Right cardiac atrium (tissue), 5 donors: ENCODE results near the gene AGPAT2. TPM values are rescaled to one million over a fixed set of nuclear protein-coding genes. Genes with fewer than 3 reads are reported as not detected.

Experiments used
- ATAC-seq, 2 donors: fragments of 200-7000 bp; cut with Tn5 transposase; one replicate each; pipeline versions ENCODE4 v1.8.0 to v1.9.1; 2020; ENCODE audit warnings: moderate library complexity in 2 of 2, mild to moderate bottlenecking in 1 of 2
- DNase-seq, 3 donors: peaks; one replicate each; pipeline ENCODE4 v3.0.0-alpha.2; 2020
- H3K27ac ChIP-seq: one replicate; pipeline ENCODE4 v1.5.1; 2013; ENCODE audit warnings: mild to moderate bottlenecking, low read length, control low read depth, moderate library complexity
- H3K27me3 ChIP-seq: one replicate; pipeline ENCODE4 v1.6.1; 2013; ENCODE audit not compliant: control insufficient read depth, insufficient read depth
- H3K4me1 ChIP-seq: one replicate; pipeline ENCODE4 v1.6.1; 2013; ENCODE audit warnings: low read length; ENCODE audit not compliant: control insufficient read depth, insufficient read depth
- H3K4me3 ChIP-seq: one replicate; pipeline ENCODE4 v1.5.1; 2013; ENCODE audit warnings: low read length, control low read depth
- H3K9me3 ChIP-seq: one replicate; pipeline ENCODE4 v1.6.1; 2013; ENCODE audit warnings: low read length; ENCODE audit not compliant: control insufficient read depth
- whole genome bisulfite sequencing: extraction: QIAGEN DNeasy Blood & Tissue Kit; methylation state at CpG from one replicate; pipeline ENCODE4 v1.1.7; 2013; 5-methylcytosine and 5-hydroxymethylcytosine counted together
- intact Hi-C, 4 donors: fragments of 100-400 bp; cut with DNase I; formaldehyde crosslinking; loops; one replicate each; pipeline versions ENCODE4 v1.11.0 to v1.14.0; 2022 to 2023
- polyA plus RNA-seq: library from polyadenylated mRNA; stranded (reverse); fragments of 200-250 nt; gene quantifications from one replicate; pipeline ENCODE4 v1.2.3, GENCODE V29; 2013
- total RNA-seq, 4 donors: library from RNA; stranded (reverse); fragmentation: NEBNext Ultra II Directional; extraction: Animal tissue kit (Norgen Biotek cat#: 25700); gene quantifications; one replicate each; pipeline ENCODE4 v1.2.1, GENCODE V29; 2021
- donor health status: healthy with polysubstance abuse.
- donor health status: DM: no; HTN: yes; CAD: no.
- donor health status: DM: no; HTN: no; CAD: no.
- donor health status: DM: no; HTN: yes; CAD: no; lungs with severe emphysema.
- donor health status: DM: yes; HTN: yes; CAD: no.

Gene AGPAT2
- total and polyA plus RNA-seq, 5 donors: 63.0 to 149 (median 70.9) TPM

GRCh38 chr9:136646827-136647711 lies 40.2 kb downstream of the AGPAT2 start:
- WGBS: 64% methylated on average over 29 of the region's 29 CpGs
- Histone ChIP-seq H3K27me3 (no peaks in the 10 kb centered on the region), H3K27ac (peak overlapping the region; percentile 62), H3K4me3 (peak overlapping the region; percentile 17), H3K9me3 (no peaks in the 10 kb centered on the region), H3K4me1 (no peaks in the 10 kb centered on the region)
- intact Hi-C loops: loop anchor here in 1 of 4 donors (5.0 kb wide), 1 partner anchor 45 kb away; no protein-coding TSS in a partner anchor
- peak in 2 of 3 donors; percentile 72 to 78 for DNase-seq
- ATAC-seq: peak; percentile 1 to 8

- DNase-seq (peak; percentile 88 to 94 (median 94)), ATAC-seq (peak; percentile 72 to 78)
- intact Hi-C loops: loop anchor here in 1 of 4 donors (5.0 kb wide), 1 partner anchor 46 kb away; no protein-coding TSS in a partner anchor
- 26% methylated on average over 40 of the region's 40 CpGs for WGBS
- no peaks in the 10 kb centered on the region for H3K9me3 ChIP-seq
- H3K4me1 ChIP-seq: no peaks in the 10 kb centered on the region
- peak overlapping the region; percentile 63 for H3K27ac ChIP-seq
- no peaks in the 10 kb centered on the region for H3K27me3 ChIP-seq
- peak overlapping the region; percentile 17 for H3K4me3 ChIP-seq
Measured at GRCh38 chr9:136645903-136646754, 41.1 kb downstream of the AGPAT2 start.

- intact Hi-C loops: loop anchor here in 1 of 4 donors (5.0 kb wide), 1 partner anchor 47 kb away; no protein-coding TSS in a partner anchor
- Histone ChIP-seq H3K4me3 (no peak overlapping the region), H3K27ac (peak overlapping the region; percentile 63), H3K27me3 (no peaks in the 10 kb centered on the region), H3K9me3 (no peaks in the 10 kb centered on the region), H3K4me1 (no peaks in the 10 kb centered on the region)
- 59% methylated on average over 18 of the region's 18 CpGs for WGBS
- ATAC-seq (peak; percentile 0 to 4), DNase-seq (no peak)
Measured at GRCh38 chr9:136645352-136645902, 41.8 kb downstream of the AGPAT2 start.

GRCh38 chr9:136644593-136645351 lies 42.5 kb downstream of the AGPAT2 start:
- ATAC-seq (peak; percentile 65 to 73), DNase-seq (peak; percentile 86 to 98 (median 91))
- Histone ChIP-seq H3K4me1 (no peaks in the 10 kb centered on the region), H3K27ac (peak overlapping the region; percentile 50), H3K4me3 (peak overlapping the region; percentile 6), H3K27me3 (no peaks in the 10 kb centered on the region), H3K9me3 (no peaks in the 10 kb centered on the region)
- WGBS: 18% methylated on average over 30 of the region's 30 CpGs
- intact Hi-C loops: loop anchor here in 1 of 4 donors (5.0 kb wide), 1 partner anchor 48 kb away; no protein-coding TSS in a partner anchor

- 4% methylated on average over 15 of the region's 15 CpGs for WGBS
- no peaks in the 10 kb centered on the region for H3K4me1 ChIP-seq
- DNase-seq (peak in 2 of 3 donors; percentile 94 to 97), ATAC-seq (peak; percentile 80 to 84)
- no peaks in the 10 kb centered on the region for H3K9me3 ChIP-seq
- no peaks in the 10 kb centered on the region for H3K27me3 ChIP-seq
- H3K4me3 ChIP-seq: peak overlapping the region; percentile 43
- peak overlapping the region; percentile 82 for H3K27ac ChIP-seq
- intact Hi-C loops: no loop called here
Measured at GRCh38 chr9:136644343-136644592, 43.0 kb downstream of the AGPAT2 start.

- DNase-seq: peak in 2 of 3 donors; percentile 61 to 64
- 47% methylated on average over 31 of the region's 31 CpGs for WGBS
- peak in 1 of 2 donors; percentile 2 for ATAC-seq
- H3K4me1 ChIP-seq: no peaks in the 10 kb centered on the region
- intact Hi-C loops: no loop called here
- H3K4me3 ChIP-seq: peak overlapping the region; percentile 43
- H3K9me3 ChIP-seq: no peaks in the 10 kb centered on the region
- peak overlapping the region; percentile 82 for H3K27ac ChIP-seq
- H3K27me3 ChIP-seq: no peaks in the 10 kb centered on the region
Measured at GRCh38 chr9:136643596-136644342, 43.5 kb downstream of the AGPAT2 start.

- ATAC-seq (no peak), DNase-seq (peak in 2 of 3 donors; percentile 53 to 65)
- Histone ChIP-seq H3K9me3 (no peaks in the 10 kb centered on the region), H3K27ac (peak overlapping the region; percentile 13), H3K4me3 (no peak overlapping the region), H3K4me1 (no peaks in the 10 kb centered on the region), H3K27me3 (no peaks in the 10 kb centered on the region)
- intact Hi-C loops: no loop called here
- WGBS: 44% methylated on average over 7 of the region's 7 CpGs
Measured at GRCh38 chr9:136642439-136642921, 44.8 kb downstream of the AGPAT2 start.

GRCh38 chr9:136640171-136641111 lies 46.8 kb downstream of the AGPAT2 start:
- 54% methylated on average over 32 of the region's 32 CpGs for WGBS
- no peak for ATAC-seq
- Histone ChIP-seq H3K4me1 (no peaks in the 10 kb centered on the region), H3K27ac (peak overlapping the region; percentile 25), H3K27me3 (no peaks in the 10 kb centered on the region), H3K9me3 (no peaks in the 10 kb centered on the region), H3K4me3 (no peak overlapping the region)
- DNase-seq: peak in 2 of 3 donors; percentile 63 to 65
- intact Hi-C loops: no loop called here

GRCh38 chr9:136634904-136635303 lies 52.4 kb downstream of the AGPAT2 start:
- DNase-seq: peak in 2 of 3 donors; percentile 0 to 9
- 86% methylated on average over 11 of the region's 11 CpGs for WGBS
- Histone ChIP-seq H3K4me3 (no peak overlapping the region), H3K27me3 (no peaks in the 10 kb centered on the region), H3K4me1 (no peaks in the 10 kb centered on the region), H3K27ac (no peak overlapping the region), H3K9me3 (no peaks in the 10 kb centered on the region)
- intact Hi-C loops: no loop called here
- no peak for ATAC-seq
